LNCaP clone FGC (cell line): ENCODE measurements around the gene TNRC6A.
A peak's percentile ranks its signal among the peaks of the same experiment; 100 is the strongest.

Experiments
- DNase-seq: peaks from one replicate; pipeline ENCODE4 v3.0.0-alpha.2; 2011; ENCODE audit warnings: low read depth
- H3K4me3 ChIP-seq: 2 replicates; pipeline ENCODE4 v1.5.1; 2011; ENCODE audit warnings: mild to moderate bottlenecking, low read depth, low read length, control low read depth
- TF ChIP-seq, protein P1 (sequence below): IDR thresholded peaks from 2 replicates; pipeline ENCODE4 v1.5.1; 2012; ENCODE audit warnings: mild to moderate bottlenecking; ENCODE audit not compliant: control insufficient read depth, insufficient read depth; ENCODE audit errors: extremely low read depth

The TNRC6A gene

DNA sequence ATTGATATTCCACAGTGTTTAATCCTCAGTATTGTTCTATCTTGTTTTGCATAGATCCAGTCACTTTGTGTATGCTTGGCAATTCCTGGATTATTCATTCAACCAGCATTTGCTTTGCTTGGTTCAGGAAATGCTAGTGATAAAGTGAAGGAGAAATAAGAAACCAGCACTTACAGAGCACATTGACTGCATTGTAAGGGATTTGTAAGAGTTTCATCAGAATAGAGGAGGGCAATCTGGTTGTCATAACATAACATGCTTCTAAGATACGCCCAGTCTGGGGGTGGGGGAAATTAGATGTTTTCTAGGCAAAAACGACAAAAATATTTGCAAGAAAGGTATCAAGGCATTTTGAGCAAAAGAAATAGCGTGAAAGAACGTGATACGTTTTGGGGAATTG is 40.4 kb downstream of the TNRC6A start:
- TF ChIP-seq, protein P1, sequence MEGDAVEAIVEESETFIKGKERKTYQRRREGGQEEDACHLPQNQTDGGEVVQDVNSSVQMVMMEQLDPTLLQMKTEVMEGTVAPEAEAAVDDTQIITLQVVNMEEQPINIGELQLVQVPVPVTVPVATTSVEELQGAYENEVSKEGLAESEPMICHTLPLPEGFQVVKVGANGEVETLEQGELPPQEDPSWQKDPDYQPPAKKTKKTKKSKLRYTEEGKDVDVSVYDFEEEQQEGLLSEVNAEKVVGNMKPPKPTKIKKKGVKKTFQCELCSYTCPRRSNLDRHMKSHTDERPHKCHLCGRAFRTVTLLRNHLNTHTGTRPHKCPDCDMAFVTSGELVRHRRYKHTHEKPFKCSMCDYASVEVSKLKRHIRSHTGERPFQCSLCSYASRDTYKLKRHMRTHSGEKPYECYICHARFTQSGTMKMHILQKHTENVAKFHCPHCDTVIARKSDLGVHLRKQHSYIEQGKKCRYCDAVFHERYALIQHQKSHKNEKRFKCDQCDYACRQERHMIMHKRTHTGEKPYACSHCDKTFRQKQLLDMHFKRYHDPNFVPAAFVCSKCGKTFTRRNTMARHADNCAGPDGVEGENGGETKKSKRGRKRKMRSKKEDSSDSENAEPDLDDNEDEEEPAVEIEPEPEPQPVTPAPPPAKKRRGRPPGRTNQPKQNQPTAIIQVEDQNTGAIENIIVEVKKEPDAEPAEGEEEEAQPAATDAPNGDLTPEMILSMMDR = no peak
- DNase-seq = no peak
- no peak overlapping the region for H3K4me3 ChIP-seq

DNA sequence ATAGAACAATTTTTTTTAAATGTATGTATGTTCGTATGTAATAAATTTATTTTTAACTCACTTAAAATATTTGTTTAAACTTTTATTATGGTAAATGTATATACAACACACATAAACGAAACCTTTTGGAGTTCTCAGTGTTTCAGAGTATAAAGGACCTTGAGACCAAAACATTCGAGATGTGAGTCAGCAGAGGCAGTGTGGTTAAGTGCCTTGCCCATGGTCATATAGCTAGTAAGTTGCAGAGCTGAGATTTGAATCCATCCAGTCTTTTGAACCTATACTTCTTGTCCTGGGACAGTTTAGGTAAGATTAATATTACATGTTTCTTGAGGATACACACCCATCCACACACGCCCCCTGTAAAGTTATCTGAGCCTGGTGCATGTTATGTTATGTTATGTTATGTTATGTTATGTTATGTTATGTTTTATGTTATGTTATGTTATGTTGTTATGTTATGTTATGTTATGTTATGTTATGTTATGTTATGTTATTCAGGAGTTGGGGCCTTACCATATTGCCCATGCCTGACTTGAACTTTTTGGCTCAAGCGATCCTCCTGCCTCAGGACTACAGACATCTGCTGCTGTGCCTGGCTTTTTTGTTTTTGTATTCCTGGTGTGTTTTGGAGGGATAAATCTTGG is 41.8 kb downstream of the TNRC6A start:
- DNase-seq = no peak
- TF ChIP-seq, protein P1 = no peak
- H3K4me3 ChIP-seq = no peak overlapping the region

- DNase-seq = no peak
- TF ChIP-seq, protein P1 = no peak
Observed at GRCh38 chr16:24771779-24772157, 42.3 kb downstream of the TNRC6A start.

DNA sequence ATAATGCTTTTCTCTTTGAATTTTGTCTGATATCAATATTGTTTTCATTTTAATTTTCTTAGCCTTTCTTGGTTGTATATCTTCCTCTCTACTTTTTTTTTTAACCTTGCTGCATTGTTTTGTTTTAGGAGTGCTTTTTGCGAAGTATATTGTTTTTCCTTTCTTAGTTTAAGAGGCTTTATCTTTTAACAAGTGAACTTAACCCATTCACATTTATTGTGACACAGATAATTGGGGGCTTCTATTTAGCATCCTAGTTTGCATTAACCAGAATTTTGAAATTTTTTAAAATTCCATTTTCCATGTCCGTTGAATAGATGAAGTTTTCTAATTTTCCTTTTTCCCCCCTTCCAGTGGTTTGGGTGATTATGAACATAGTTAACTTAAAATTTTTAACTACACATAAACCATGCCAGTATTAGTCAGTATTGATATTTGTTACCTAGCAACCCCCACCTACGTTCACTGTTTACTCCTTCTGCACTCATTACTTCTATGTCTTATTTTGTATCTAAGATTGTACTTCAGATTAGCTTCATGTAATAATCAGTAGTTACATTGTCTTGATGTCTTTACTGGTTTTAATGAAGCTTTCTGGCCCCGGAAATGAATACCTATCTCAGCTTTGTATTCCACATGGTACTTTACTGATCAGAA is 44.4 kb downstream of the TNRC6A start:
- TF ChIP-seq, protein P1 = no peak
- H3K4me3 ChIP-seq = no peak overlapping the region
- DNase-seq = no peak

More at GRCh38 chr16:24771779-24772157, 42.3 kb downstream of the TNRC6A start:
- H3K4me3 ChIP-seq = no peak overlapping the region

DNA sequence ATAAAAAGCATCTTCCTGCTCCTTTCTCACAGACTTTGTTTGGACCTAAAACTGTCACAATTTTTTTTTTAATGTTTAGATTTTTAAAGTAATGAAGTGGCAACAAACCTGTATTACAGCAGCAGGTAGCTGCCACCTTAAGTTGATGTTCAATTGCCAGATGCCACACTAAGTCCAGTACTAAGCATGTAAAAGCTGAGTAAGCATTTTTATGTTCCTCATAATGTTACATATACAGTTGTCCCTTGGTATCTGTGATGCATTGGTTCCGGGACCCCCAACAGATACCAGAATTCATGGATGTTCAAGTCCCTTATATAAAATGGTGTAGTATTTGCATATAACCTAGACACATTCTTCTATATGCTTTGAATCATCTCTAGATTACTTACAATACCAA is 45.1 kb downstream of the TNRC6A start:
- no peak for DNase-seq
- TF ChIP-seq, protein P1 = no peak
- no peak overlapping the region for H3K4me3 ChIP-seq

GRCh38 chr16:24775455-24775854 is 46.0 kb downstream of the TNRC6A start:
- TF ChIP-seq, protein P1 = no peak
- H3K4me3 ChIP-seq = peak overlapping the region; percentile 19; the same call in 1 of the 2 replicates
- peak; percentile 94 for DNase-seq
